HCT116 (cell line): Measurements from ENCODE around the gene GATB. TPM values are rescaled to one million over a fixed set of nuclear protein-coding genes. Genes with fewer than 3 reads are reported as not detected.

Source experiments
- ATAC-seq: fragments of 200-7000 bp; cut with Tn5 transposase; 2 replicates; pipeline ENCODE4 v1.9.1; 2020; ENCODE audit warnings: mild to moderate bottlenecking, moderate library complexity
- BruUV-seq: library from RNA; stranded (reverse); fragments of 400-500 nt; replicated peaks from 2 replicates; lab custom pipeline; 2021; lab: Mats Ljungman, UMichigan
- CTCF ChIA-PET: fragments of 300-600 bp; sonication (Branson Sonifier 250); formaldehyde crosslinking; loops from one replicate; lab custom pipeline; 2021; ENCODE audit warnings: antibody characterized with exemption; lab: Charles Lee
- POLR2A ChIA-PET: fragments of 300-600, 350-600 bp; sonication (Branson Sonifier 250); formaldehyde crosslinking; loops from one replicate; lab custom pipeline; 2021; ENCODE audit warnings: antibody characterized with exemption; lab: Charles Lee
- RAD21 ChIA-PET, 2 experiments: fragments of 300-600 bp; sonication (Branson Sonifier 250); formaldehyde crosslinking; loops; one replicate each; lab custom pipeline; 2023; ENCODE audit warnings: low total read pairs in 2 of 2; ENCODE audit not compliant: uncharacterized antibody in 2 of 2, unreplicated experiment in 2 of 2, low non-redundant PET in 1 of 2; lab: Charles Lee
- DNase-seq: peaks from one replicate; pipeline ENCODE4 v3.0.0-alpha.2; 2010; ENCODE audit warnings: low read depth, low spot score
- H2AFZ ChIP-seq: fragments of 200-600 bp; shearing (Covaris generic), sonication (generic); 2 replicates; pipeline ENCODE4 v1.6.1; 2017; ENCODE audit warnings: low read depth, mixed run types, mixed read lengths, antibody characterized with exemption, low read length; ENCODE audit not compliant: poor library complexity, severe bottlenecking
- H3K27ac ChIP-seq: 2 replicates; pipeline ENCODE4 v1.5.1; 2012; ENCODE audit warnings: low read depth, low read length
- H3K27me3 ChIP-seq: fragments of 200-600 bp; sonication (generic); 2 replicates; pipeline ENCODE4 v1.6.1; 2016; ENCODE audit warnings: mixed run types, low read length, mixed read lengths; ENCODE audit not compliant: insufficient read depth
- H3K36me3 ChIP-seq, 2 experiments: fragments of 200-500 bp in 1 of 2; fragments of 200-600 bp in 1 of 2; sonication (Bioruptor generic) in 1 of 2; sonication (generic) in 1 of 2; 2 replicates each; pipeline versions ENCODE4 v1.5.1 to v1.6.1; 2014 to 2016; ENCODE audit warnings: low read length in 2 of 2, inconsistent platforms in 1 of 2, mixed read lengths in 1 of 2, mixed run types in 1 of 2; ENCODE audit not compliant: insufficient read depth in 2 of 2, control insufficient read depth in 1 of 2
- H3K4me1 ChIP-seq, 2 experiments: fragments of 200-600 bp in 1 of 2; sonication (generic) in 1 of 2; 2 replicates each; pipeline versions ENCODE4 v1.5.1 to v1.6.1; 2012 to 2017; ENCODE audit warnings: low read length in 2 of 2, inconsistent platforms in 1 of 2, mild to moderate bottlenecking in 1 of 2, mixed read lengths in 1 of 2, mixed run types in 1 of 2, moderate library complexity in 1 of 2; ENCODE audit not compliant: insufficient read depth in 2 of 2, control insufficient read depth in 1 of 2
- H3K4me2 ChIP-seq: fragments of 200-600 bp; sonication (generic); 2 replicates; pipeline ENCODE4 v1.6.1; 2017; ENCODE audit warnings: mixed run types, low read length, mixed read lengths
- H3K4me3 ChIP-seq, 2 experiments: fragments of 200-600 bp in 1 of 2; sonication (generic) in 1 of 2; replicated peaks in 1 of 2; 2 replicates each; pipeline ENCODE4 v1.5.1; 2011 to 2016; ENCODE audit warnings: low read length in 2 of 2, control low read depth in 1 of 2, low read depth in 1 of 2, mild to moderate bottlenecking in 1 of 2, mixed read lengths in 1 of 2, mixed run types in 1 of 2
- H3K79me2 ChIP-seq: fragments of 200-600 bp; sonication (generic); 2 replicates; pipeline ENCODE4 v1.6.1; 2017; ENCODE audit warnings: mild to moderate bottlenecking, mixed run types, low read length, moderate library complexity, mixed read lengths; ENCODE audit not compliant: insufficient read depth
- H3K9ac ChIP-seq: fragments of 200-600 bp; sonication (generic); 2 replicates; pipeline ENCODE4 v1.6.1; 2016; ENCODE audit warnings: low read length, mixed read lengths
- H3K9me2 ChIP-seq: fragments of 200-600 bp; sonication (generic), shearing (Covaris generic); 2 replicates; pipeline ENCODE4 v1.6.1; 2017; ENCODE audit warnings: mixed run types, mild to moderate bottlenecking, moderate library complexity; ENCODE audit not compliant: insufficient read depth
- H3K9me3 ChIP-seq, 2 experiments: fragments of 200-500 bp in 1 of 2; fragments of 200-600 bp in 1 of 2; sonication (Bioruptor generic) in 1 of 2; sonication (generic) in 1 of 2; 2 replicates each; pipeline ENCODE4 v1.6.1; 2014 to 2017; ENCODE audit warnings: low read length in 2 of 2, mixed read lengths in 2 of 2, inconsistent platforms in 1 of 2, low read depth in 1 of 2, mild to moderate bottlenecking in 1 of 2, mixed run types in 1 of 2, moderate library complexity in 1 of 2; ENCODE audit not compliant: control insufficient read depth in 1 of 2, insufficient read depth in 1 of 2
- H4K20me1 ChIP-seq: fragments of 200-600 bp; sonication (generic), shearing (Covaris generic); 2 replicates; pipeline ENCODE4 v1.6.1; 2017; ENCODE audit warnings: mixed run types, mild to moderate bottlenecking, moderate library complexity; ENCODE audit not compliant: insufficient read depth
- CEBPB ChIP-seq: IDR thresholded peaks from 2 replicates; pipeline ENCODE4 v1.6.1; 2012; ENCODE audit warnings: low read depth
- ELF1 ChIP-seq: IDR thresholded peaks from 2 replicates; pipeline ENCODE4 v1.6.1; 2012; ENCODE audit warnings: low read depth, borderline replicate concordance
- FOSL1 ChIP-seq: IDR thresholded peaks from 2 replicates; pipeline ENCODE4 v1.6.1; 2012; ENCODE audit warnings: low read depth
- RAD21 ChIP-seq: IDR thresholded peaks from 2 replicates; pipeline ENCODE4 v1.6.1; 2012; ENCODE audit warnings: low read depth, mild to moderate bottlenecking
- SIN3A ChIP-seq: IDR thresholded peaks from 2 replicates; pipeline ENCODE4 v1.6.1; 2012; ENCODE audit warnings: low read depth
- SP1 ChIP-seq: IDR thresholded peaks from 2 replicates; pipeline ENCODE4 v1.6.1; 2012; ENCODE audit warnings: low read depth
- TCF7L2 ChIP-seq: IDR thresholded peaks from 2 replicates; pipeline ENCODE4 v1.7.0; 2011; ENCODE audit warnings: borderline replicate concordance, inconsistent platforms; ENCODE audit not compliant: insufficient read depth, insufficient read length; ENCODE audit errors: extremely low read depth
- YY1 ChIP-seq: IDR thresholded peaks from 2 replicates; pipeline ENCODE4 v1.6.1; 2011; ENCODE audit warnings: low read length, low read depth, moderate library complexity, mild to moderate bottlenecking; ENCODE audit not compliant: insufficient replicate concordance; ENCODE audit errors: extremely low read depth
- ZFX ChIP-seq: fragments of 450-650 bp; IDR thresholded peaks from 2 replicates; pipeline ENCODE4 v1.6.1; 2017
- intact Hi-C: fragments of 100-400 bp; cut with micrococcal nuclease; formaldehyde crosslinking; loops from 2 replicates; pipeline ENCODE4 v1.10.0; 2022
- total RNA-seq: library from RNA; stranded (reverse); gene quantifications from one replicate; pipeline ENCODE4 v1.2.1, GENCODE V29; 2021; ENCODE audit not compliant: unreplicated experiment
- TF ChIP-seq, protein P1 (sequence below), 3 experiments: fragments of 200-600 bp in 1 of 3; sonication (generic) in 1 of 3; IDR thresholded peaks in 2 of 3; conservative IDR thresholded peaks in 1 of 3; 2 replicates each; pipeline ENCODE4 v1.5.1; 2012 to 2017; ENCODE audit warnings: low read depth in 2 of 3, low read length in 2 of 3, antibody characterized with exemption in 1 of 3, borderline replicate concordance in 1 of 3, control low read depth in 1 of 3, mild to moderate bottlenecking in 1 of 3, mixed read lengths in 1 of 3, mixed run types in 1 of 3, moderate library complexity in 1 of 3; ENCODE audit not compliant: insufficient read depth in 1 of 3
- TF ChIP-seq, protein P2 (sequence below): IDR thresholded peaks from 2 replicates; pipeline ENCODE4 v1.6.1; 2011; ENCODE audit warnings: mild to moderate bottlenecking, low read length, moderate library complexity; ENCODE audit not compliant: insufficient replicate concordance; ENCODE audit errors: extremely low read depth
- TF ChIP-seq, protein P3 (sequence below): IDR thresholded peaks from 2 replicates; pipeline ENCODE4 v1.6.1; 2012

Gene GATB
- total RNA-seq, 1 experiment from 2014 or later: 29.3 TPM

- Histone ChIP-seq H2AFZ (no peak overlapping the region), H3K36me3 (no peaks in the 10 kb centered on the region), H3K27ac (no peak overlapping the region), H3K9ac (no peak overlapping the region), H3K4me3 (no peak overlapping the region), H3K4me2 (no peak overlapping the region), H3K9me2 (no peaks in the 10 kb centered on the region; the same call in none of the 2 replicates), H3K9me3 (no peaks in the 10 kb centered on the region), H3K4me1 (peaks cover under 1 to 5% of the 10 kb centered on the region in 2 experiments; a peak in 3 of 4 replicates), H3K27me3 (no peaks in the 10 kb centered on the region), H4K20me1 (no peaks in the 10 kb centered on the region), H3K79me2 (no peaks in the 10 kb centered on the region)
- CTCF ChIA-PET: no interaction called here
- POLR2A ChIA-PET: no interaction called here
- TF ChIP-seq, protein P1, sequence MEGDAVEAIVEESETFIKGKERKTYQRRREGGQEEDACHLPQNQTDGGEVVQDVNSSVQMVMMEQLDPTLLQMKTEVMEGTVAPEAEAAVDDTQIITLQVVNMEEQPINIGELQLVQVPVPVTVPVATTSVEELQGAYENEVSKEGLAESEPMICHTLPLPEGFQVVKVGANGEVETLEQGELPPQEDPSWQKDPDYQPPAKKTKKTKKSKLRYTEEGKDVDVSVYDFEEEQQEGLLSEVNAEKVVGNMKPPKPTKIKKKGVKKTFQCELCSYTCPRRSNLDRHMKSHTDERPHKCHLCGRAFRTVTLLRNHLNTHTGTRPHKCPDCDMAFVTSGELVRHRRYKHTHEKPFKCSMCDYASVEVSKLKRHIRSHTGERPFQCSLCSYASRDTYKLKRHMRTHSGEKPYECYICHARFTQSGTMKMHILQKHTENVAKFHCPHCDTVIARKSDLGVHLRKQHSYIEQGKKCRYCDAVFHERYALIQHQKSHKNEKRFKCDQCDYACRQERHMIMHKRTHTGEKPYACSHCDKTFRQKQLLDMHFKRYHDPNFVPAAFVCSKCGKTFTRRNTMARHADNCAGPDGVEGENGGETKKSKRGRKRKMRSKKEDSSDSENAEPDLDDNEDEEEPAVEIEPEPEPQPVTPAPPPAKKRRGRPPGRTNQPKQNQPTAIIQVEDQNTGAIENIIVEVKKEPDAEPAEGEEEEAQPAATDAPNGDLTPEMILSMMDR (IDR thresholded peaks at IDR 0.05 in 2 of 3, conservative IDR thresholded peaks at IDR 0.05 in 1 of 3; ENCODE audit: borderline replicate concordance in 1 of 3, insufficient read depth in 1 of 3, low read depth in 2 of 3, low read length in 2 of 3): no peak
- TF ChIP-seq SIN3A: no peak
- TF ChIP-seq, protein P2, sequence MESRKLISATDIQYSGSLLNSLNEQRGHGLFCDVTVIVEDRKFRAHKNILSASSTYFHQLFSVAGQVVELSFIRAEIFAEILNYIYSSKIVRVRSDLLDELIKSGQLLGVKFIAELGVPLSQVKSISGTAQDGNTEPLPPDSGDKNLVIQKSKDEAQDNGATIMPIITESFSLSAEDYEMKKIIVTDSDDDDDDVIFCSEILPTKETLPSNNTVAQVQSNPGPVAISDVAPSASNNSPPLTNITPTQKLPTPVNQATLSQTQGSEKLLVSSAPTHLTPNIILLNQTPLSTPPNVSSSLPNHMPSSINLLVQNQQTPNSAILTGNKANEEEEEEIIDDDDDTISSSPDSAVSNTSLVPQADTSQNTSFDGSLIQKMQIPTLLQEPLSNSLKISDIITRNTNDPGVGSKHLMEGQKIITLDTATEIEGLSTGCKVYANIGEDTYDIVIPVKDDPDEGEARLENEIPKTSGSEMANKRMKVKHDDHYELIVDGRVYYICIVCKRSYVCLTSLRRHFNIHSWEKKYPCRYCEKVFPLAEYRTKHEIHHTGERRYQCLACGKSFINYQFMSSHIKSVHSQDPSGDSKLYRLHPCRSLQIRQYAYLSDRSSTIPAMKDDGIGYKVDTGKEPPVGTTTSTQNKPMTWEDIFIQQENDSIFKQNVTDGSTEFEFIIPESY: no peak
- TF ChIP-seq TCF7L2: no peak
- no peak for TF ChIP-seq YY1
- no peak for TF ChIP-seq ZFX
- TF ChIP-seq CEBPB: no peak
- TF ChIP-seq, protein P3, sequence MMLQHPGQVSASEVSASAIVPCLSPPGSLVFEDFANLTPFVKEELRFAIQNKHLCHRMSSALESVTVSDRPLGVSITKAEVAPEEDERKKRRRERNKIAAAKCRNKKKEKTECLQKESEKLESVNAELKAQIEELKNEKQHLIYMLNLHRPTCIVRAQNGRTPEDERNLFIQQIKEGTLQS: no peak
- TF ChIP-seq ELF1: no peak
- no peak for TF ChIP-seq RAD21
- TF ChIP-seq SP1: no peak
- TF ChIP-seq FOSL1: no peak
- RAD21 ChIA-PET: no interaction called here
- BruUV-seq: no TSS peak
- intact Hi-C loops: no loop called here
- ATAC-seq (no peak), DNase-seq (no peak)
These were observed 35.7 kb downstream of the GATB start for GRCh38 chr4:151725087-151725486.
